ENCODE data around the gene GUCY2D.
"Not testable (repeated sequence)": the region's sequence is repeated elsewhere in the genome, so short reads cannot be mapped to it uniquely, and the experiment has no call there.

Gene GUCY2D

DNA sequence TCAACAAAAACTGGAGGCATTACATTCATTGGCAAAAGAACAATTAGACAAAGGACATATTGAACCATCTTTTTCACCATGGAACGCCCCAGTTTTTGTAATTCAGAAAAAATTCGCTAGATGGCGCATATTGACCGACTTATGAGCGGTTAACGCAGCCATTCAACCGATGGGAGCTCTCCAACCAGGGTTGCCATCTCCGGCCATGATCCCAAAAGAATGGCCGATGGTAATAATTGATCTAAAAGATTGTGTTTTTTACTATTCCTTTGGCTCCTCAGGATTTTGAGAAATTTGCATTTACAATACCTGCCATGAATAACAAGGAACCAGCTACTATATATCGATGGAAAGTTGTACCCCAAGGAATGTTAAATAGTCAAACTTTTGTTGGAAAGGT is 57.9 kb downstream of the GUCY2D start:
- TF ChIP-seq, protein P1, sequence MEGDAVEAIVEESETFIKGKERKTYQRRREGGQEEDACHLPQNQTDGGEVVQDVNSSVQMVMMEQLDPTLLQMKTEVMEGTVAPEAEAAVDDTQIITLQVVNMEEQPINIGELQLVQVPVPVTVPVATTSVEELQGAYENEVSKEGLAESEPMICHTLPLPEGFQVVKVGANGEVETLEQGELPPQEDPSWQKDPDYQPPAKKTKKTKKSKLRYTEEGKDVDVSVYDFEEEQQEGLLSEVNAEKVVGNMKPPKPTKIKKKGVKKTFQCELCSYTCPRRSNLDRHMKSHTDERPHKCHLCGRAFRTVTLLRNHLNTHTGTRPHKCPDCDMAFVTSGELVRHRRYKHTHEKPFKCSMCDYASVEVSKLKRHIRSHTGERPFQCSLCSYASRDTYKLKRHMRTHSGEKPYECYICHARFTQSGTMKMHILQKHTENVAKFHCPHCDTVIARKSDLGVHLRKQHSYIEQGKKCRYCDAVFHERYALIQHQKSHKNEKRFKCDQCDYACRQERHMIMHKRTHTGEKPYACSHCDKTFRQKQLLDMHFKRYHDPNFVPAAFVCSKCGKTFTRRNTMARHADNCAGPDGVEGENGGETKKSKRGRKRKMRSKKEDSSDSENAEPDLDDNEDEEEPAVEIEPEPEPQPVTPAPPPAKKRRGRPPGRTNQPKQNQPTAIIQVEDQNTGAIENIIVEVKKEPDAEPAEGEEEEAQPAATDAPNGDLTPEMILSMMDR (conservative IDR thresholded peaks at IDR 0.05; ENCODE audit: low read depth) = peak; percentile 67
- POLR2A ChIA-PET (ENCODE audit: low non-redundant PET) = no interaction called here
- CTCF ChIA-PET = interaction anchor here (0.5 to 2.8 kb wide), 16 partner anchors 9 to 938 kb away, joined by 3 to 30 read pairs (median 4); partner anchors contain the start of gene AURKB
- DNase-seq (ENCODE audit: low spot score) = peak; percentile 82
- no peak overlapping the region for H3K27ac ChIP-seq

GRCh38 chr17:8061851-8062250 is 59.4 kb downstream of the GUCY2D start:
- POLR2A ChIA-PET (ENCODE audit: low non-redundant PET); DNase-seq (ENCODE audit: low spot score); H3K27ac ChIP-seq: not testable (repeated sequence)
- CTCF ChIA-PET = interaction anchor here (0.7 to 2.8 kb wide), 6 partner anchors 9 to 228 kb away, joined by 3 to 30 read pairs (median 4); partner anchors contain the start of gene KDM6B

GRCh38 chr17:8062435-8062806 is 60.0 kb downstream of the GUCY2D start:
- TF ChIP-seq, protein P1 (conservative IDR thresholded peaks at IDR 0.05; ENCODE audit: low read depth) = no peak
- ChIA-PET CTCF (interaction anchor here (0.7 to 2.8 kb wide), 7 partner anchors 8 to 228 kb away, joined by 3 to 30 read pairs (median 5); partner anchors contain the start of gene KDM6B), POLR2A (ENCODE audit: low non-redundant PET) (no interaction called here)
- no peak for DNase-seq (ENCODE audit: low spot score)
- no peak overlapping the region for H3K27ac ChIP-seq

GRCh38 chr17:8062807-8063483 is 60.5 kb downstream of the GUCY2D start:
- no peak overlapping the region for H3K27ac ChIP-seq
- POLR2A ChIA-PET (ENCODE audit: low non-redundant PET) = no interaction called here
- CTCF ChIA-PET = interaction anchor here (0.8 to 1.9 kb wide), 5 partner anchors 8 to 229 kb away, joined by 3 to 8 read pairs (median 5); partner anchors contain the start of gene KDM6B
- TF ChIP-seq, protein P1 (conservative IDR thresholded peaks at IDR 0.05; ENCODE audit: low read depth) = no peak
- no peak for DNase-seq (ENCODE audit: low spot score)

DNA sequence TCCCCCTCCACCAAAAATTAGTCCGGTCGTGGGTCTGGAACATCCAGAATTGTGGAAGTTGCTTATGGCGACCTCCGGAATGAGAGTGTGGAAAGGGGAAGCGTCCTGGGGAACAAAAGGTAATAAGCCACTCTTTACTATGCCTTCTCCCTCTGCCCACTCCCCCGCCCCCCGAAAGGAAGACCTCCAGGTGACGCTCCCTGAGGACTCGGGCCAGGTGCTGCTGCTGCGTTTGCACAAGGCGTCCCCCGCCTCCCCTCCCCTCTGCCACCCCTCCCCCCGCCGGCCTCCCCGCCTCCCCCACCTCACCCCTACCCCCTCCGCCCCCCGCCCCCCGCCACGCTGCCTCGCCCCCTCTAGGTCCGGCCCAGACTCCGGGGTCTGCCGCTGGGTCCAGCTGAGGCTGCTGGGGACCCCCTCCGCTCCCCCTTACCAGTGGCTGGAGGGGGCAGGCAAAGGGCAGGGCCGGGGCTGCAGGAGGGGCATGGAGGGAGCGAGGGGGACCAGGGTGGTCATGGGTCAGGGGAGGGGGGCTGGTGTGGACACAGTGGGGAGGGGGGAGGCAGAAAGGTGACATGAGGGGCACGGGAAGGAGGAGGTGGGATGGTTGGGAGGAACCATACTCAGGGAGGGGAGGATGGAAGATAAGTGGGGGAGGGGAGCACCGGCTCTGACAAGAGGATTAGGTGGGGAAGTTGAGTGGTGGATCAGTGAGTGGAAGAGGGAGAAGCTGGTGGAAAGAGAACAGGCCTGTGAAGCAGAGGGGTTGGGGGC is 61.5 kb downstream of the GUCY2D start:
- ChIA-PET CTCF (interaction anchor here (1.3 kb wide), 1 partner anchor 10 kb away, joined by 5 read pairs; no protein-coding TSS in a partner anchor), POLR2A (ENCODE audit: low non-redundant PET) (no interaction called here)
- H3K27ac ChIP-seq = no peak overlapping the region
- TF ChIP-seq, protein P1 (conservative IDR thresholded peaks at IDR 0.05; ENCODE audit: low read depth) = no peak
- no peak for DNase-seq (ENCODE audit: low spot score)

GRCh38 chr17:8064561-8065019 is 62.2 kb downstream of the GUCY2D start:
- ChIA-PET POLR2A (ENCODE audit: low non-redundant PET) (no interaction called here), CTCF (interaction anchor here (1.3 kb wide), 1 partner anchor 9 kb away, joined by 5 read pairs; no protein-coding TSS in a partner anchor)
- TF ChIP-seq, protein P1 (conservative IDR thresholded peaks at IDR 0.05; ENCODE audit: low read depth) = no peak
- DNase-seq (ENCODE audit: low spot score) = no peak
- no peak overlapping the region for H3K27ac ChIP-seq

Measured in RWPE1 (cell line).